ENCODE measurements around the gene ROCK1.

DNA sequence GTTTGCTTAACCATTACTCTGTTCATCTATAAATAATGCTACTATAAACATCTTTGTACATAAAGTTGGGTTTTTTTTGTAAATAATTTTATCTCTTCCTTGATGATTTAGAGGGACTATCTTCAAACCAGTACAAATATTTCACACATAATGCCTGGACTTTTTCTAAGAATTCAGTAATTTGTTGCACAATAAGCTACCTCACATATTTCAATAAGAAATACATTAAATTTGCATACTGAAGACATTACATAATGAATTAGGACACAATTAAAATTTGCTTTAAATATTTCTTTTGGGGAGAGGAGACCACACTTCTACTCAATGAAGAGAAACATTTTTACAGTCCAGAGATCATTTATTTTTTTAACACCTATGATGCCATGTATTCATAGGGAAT, 7.2 kb upstream of the ROCK1 start:
- TF ChIP-seq, protein P1, sequence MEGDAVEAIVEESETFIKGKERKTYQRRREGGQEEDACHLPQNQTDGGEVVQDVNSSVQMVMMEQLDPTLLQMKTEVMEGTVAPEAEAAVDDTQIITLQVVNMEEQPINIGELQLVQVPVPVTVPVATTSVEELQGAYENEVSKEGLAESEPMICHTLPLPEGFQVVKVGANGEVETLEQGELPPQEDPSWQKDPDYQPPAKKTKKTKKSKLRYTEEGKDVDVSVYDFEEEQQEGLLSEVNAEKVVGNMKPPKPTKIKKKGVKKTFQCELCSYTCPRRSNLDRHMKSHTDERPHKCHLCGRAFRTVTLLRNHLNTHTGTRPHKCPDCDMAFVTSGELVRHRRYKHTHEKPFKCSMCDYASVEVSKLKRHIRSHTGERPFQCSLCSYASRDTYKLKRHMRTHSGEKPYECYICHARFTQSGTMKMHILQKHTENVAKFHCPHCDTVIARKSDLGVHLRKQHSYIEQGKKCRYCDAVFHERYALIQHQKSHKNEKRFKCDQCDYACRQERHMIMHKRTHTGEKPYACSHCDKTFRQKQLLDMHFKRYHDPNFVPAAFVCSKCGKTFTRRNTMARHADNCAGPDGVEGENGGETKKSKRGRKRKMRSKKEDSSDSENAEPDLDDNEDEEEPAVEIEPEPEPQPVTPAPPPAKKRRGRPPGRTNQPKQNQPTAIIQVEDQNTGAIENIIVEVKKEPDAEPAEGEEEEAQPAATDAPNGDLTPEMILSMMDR (IDR thresholded peaks at IDR 0.05): no peak
- TF ChIP-seq POLR2A (IDR thresholded peaks at IDR 0.05) (no peak), EP300 (IDR thresholded peaks at IDR 0.05) (no peak), POLR2AphosphoS5 (IDR thresholded peaks at IDR 0.05) (no peak)
